T47D (cell line): ENCODE results near the gene CNTN4.

Experiments used
- DNase-seq, 2 experiments: peaks; one replicate each; pipeline versions ENCODE4 v3.0.0 to v3.0.0-alpha.2; 2011 to 2012; ENCODE audit warnings: low read depth in 1 of 2, low spot score in 1 of 2
- JUND ChIP-seq: IDR thresholded peaks from 2 replicates; pipeline ENCODE4 v1.6.1; 2012; ENCODE audit warnings: low read depth
- in situ Hi-C: cut with HindIII; loops from 2 replicates; pipeline ENCODE4 v1.10.0; 2016; ENCODE audit warnings: low sequenced_read_pairs, low pct_unique_long_range_greater_than_20kb

Gene CNTN4

DNA sequence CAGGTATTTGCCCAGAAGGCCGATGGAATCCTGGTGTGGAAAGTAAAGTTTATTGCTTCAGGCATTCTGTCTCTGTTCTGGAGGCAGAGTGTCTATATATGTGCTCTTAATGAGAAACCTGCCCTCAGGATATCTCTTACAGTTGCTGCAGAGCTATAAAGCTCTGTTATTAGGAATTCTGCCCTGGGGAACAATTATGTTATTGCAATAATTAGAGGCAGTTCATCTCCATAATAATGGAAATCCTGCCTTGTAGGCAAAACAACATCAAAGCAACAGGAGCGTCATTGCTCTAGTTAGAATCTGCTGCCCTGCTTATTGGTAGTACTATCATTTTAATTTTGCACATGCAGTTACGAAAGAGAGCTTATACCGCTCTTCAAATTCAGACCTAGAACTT, 835.9 kb downstream of the CNTN4 start:
- no peak for DNase-seq
- TF ChIP-seq JUND, result no peak
- in situ Hi-C loops, result no loop called here

- no peak for DNase-seq
- in situ Hi-C loops, result no loop called here
- TF ChIP-seq JUND, result no peak
Observed at GRCh38 chr3:2937055-2937454, 838.4 kb downstream of the CNTN4 start.

GRCh38 chr3:2937592-2937991, 838.9 kb downstream of the CNTN4 start:
- in situ Hi-C loops, result no loop called here
- TF ChIP-seq JUND, result no peak
- no peak for DNase-seq

DNA sequence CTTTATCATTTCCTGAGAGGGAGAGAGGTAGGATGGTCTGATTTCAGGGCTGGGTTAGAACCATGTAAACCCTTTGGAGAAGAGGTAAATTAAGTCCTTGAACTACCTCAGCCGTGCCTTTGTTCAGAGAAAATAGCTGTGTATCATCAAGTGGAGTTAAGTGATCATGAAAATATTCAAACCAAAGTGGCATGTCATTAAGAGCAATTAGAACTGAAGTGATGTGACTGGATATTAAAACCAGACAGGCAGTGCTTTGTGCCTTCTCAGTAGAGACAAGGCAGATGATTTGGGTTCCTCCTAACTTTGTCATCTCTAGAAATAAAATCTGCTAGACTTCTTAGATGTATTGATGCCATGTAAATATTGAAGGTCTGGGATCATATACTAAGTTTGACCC, 840.0 kb downstream of the CNTN4 start:
- no peak for TF ChIP-seq JUND
- in situ Hi-C loops, result no loop called here
- no peak for DNase-seq

DNA sequence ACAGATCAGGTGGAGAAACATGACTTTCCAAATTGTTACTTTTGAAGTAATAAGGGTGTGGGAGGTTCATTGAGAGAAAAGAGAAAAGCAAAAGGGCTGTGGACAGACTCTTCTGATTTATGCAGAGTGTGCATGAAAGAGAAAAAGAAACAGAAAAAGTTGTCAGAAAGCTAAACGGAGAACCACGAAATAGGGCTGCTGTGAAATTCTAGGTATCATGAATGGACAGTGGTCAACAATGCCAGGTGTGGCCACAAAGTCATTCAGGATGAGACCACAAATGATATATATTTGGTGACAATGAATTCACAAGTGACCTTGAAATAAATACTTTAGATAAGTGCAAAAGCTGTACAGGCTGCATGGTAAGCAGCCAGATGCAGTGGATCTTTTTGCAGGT, 841.4 kb downstream of the CNTN4 start:
- in situ Hi-C loops, result no loop called here
- TF ChIP-seq JUND, result no peak
- DNase-seq, result no peak

GRCh38 chr3:2944628-2945027, 846.0 kb downstream of the CNTN4 start:
- no peak for TF ChIP-seq JUND
- DNase-seq, result no peak
- in situ Hi-C loops, result no loop called here

DNA sequence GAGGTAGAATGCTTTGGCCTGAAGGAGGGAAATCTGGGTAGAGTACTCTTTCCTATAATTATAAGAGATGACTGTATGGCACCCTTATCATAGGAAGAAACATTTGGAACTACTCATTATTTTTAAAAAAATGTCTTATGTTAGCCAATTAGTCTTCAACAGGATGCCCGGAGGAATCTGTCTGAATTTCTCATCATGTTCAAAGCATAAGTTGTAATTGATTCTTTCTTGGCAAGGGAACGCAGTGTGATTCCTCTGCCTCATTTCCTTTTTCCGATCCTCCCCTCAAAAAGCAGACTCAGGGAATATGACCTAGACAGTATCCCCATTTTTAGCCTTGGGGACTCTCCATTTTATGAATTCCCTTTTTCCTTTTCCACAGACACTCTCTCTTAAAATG, 846.5 kb downstream of the CNTN4 start:
- TF ChIP-seq JUND, result no peak
- in situ Hi-C loops, result no loop called here
- no peak for DNase-seq

- in situ Hi-C loops, result no loop called here
- TF ChIP-seq JUND, result no peak
- DNase-seq, result no peak
Observed at GRCh38 chr3:2947536-2947935, 848.9 kb downstream of the CNTN4 start.

DNA sequence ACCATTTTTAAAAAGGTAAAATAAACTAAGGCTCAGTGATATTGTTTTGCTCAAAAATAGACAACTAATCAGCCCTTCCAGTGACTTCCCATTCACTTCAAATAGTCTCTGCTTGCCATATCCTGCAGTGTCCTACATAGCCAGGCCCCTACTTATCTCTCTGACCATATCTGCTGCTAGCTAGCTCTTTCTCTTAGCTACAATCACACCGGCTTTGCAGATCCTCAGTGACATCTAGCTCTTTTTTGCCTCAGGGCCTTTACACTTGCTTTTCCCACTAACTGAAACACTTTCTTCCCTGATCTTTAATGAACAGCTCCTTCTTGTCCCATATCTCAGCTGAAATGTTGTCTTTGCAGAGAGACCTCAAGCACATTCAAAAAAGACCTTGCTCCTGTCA, 850.2 kb downstream of the CNTN4 start:
- no peak for DNase-seq
- in situ Hi-C loops, result no loop called here
- no peak for TF ChIP-seq JUND

GRCh38 chr3:2950159-2950558, 851.5 kb downstream of the CNTN4 start:
- no peak for TF ChIP-seq JUND
- DNase-seq, result no peak
- in situ Hi-C loops, result no loop called here

- in situ Hi-C loops, result no loop called here
Observed at GRCh38 chr3:2957115-2957514, 858.4 kb downstream of the CNTN4 start.

DNA sequence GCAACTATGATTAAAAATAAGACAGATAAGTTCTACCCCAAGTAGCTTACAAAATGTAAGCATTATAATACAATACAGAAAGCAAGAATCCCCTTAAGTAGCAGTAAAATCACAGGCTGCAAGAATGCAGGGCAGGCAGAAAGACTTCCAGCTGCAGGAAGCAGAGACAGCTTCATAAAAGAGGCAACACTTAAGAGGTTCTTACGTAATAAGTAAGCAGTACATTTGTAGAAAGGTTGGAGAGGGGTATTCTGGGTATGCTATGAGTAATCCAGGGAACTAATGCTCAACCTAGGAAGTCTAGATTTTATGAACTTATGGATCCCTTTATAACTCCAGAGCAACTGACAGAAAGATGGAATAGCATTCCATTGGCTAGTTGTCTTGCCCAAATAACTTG, 859.9 kb downstream of the CNTN4 start:
- DNase-seq, result no peak
- in situ Hi-C loops, result no loop called here
- TF ChIP-seq JUND, result no peak

More at GRCh38 chr3:2957115-2957514, 858.4 kb downstream of the CNTN4 start:
- DNase-seq, result no peak
- no peak for TF ChIP-seq JUND

DNA sequence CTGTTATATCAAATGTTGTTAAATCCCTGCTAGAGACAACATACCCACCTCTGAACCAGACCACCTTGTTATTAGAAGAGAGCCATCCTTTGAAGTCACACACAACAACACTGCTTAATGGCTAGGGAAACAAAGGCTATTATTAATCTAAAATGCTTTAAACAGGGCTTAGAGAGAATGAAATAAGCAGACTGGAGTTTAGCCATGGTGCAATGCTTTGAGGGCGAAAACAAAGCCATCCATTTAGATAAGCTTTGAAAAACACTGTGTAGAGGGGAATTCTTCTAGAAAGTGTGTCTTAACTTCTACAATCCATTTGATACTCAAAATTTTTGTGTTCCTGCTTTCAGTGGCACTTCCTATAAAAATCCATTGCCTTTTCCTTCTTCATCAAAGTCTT, 862.9 kb downstream of the CNTN4 start:
- in situ Hi-C loops, result no loop called here
- DNase-seq, result no peak
- TF ChIP-seq JUND, result no peak

GRCh38 chr3:2967871-2968270, 869.2 kb downstream of the CNTN4 start:
- in situ Hi-C loops, result no loop called here
- no peak for DNase-seq
- TF ChIP-seq JUND, result no peak
